CD14-positive monocyte (primary cell): Measurements from ENCODE around the gene CTBP2. TPM values are rescaled to one million over a fixed set of nuclear protein-coding genes. Genes with fewer than 3 reads are reported as not detected.

Experiments used
- DNase-seq, 3 donors: peaks; one replicate each; pipeline ENCODE4 v3.0.0-alpha.2; 2011 to 2022
- H2AFZ ChIP-seq: 2 replicates; pipeline ENCODE4 v1.6.0; 2012; ENCODE audit warnings: mild to moderate bottlenecking, low read depth, low read length, inconsistent platforms; ENCODE audit not compliant: insufficient read depth, poor library complexity, severe bottlenecking
- H3K27ac ChIP-seq, 2 donors: 1 replicate in 1 of 2; 2 replicates in 1 of 2; pipeline ENCODE4 v1.5.1; 2012 to 2013; ENCODE audit warnings: low read length in 2 of 2, control low read depth in 1 of 2, inconsistent platforms in 1 of 2, low read depth in 1 of 2, mild to moderate bottlenecking in 1 of 2
- H3K27me3 ChIP-seq, 2 donors: one replicate each; pipeline versions ENCODE4 v1.6.0 to v1.6.1; 2011 to 2013; ENCODE audit warnings: low read length in 2 of 2; ENCODE audit not compliant: control insufficient read depth in 2 of 2, insufficient read depth in 2 of 2
- H3K36me3 ChIP-seq, 2 donors: replicated peaks in 1 of 2; 1 replicate in 1 of 2; 2 replicates in 1 of 2; pipeline versions ENCODE4 v1.5.1 to v1.6.1; 2012 to 2013; ENCODE audit warnings: low read length in 2 of 2, control low read depth in 1 of 2, inconsistent platforms in 1 of 2, mild to moderate bottlenecking in 1 of 2; ENCODE audit not compliant: insufficient read depth in 2 of 2, control insufficient read depth in 1 of 2
- H3K4me1 ChIP-seq, 2 donors: 1 replicate in 1 of 2; 2 replicates in 1 of 2; pipeline versions ENCODE4 v1.5.1 to v1.6.1; 2012 to 2013; ENCODE audit warnings: low read length in 2 of 2, control low read depth in 1 of 2, inconsistent platforms in 1 of 2, mild to moderate bottlenecking in 1 of 2, moderate library complexity in 1 of 2; ENCODE audit not compliant: insufficient read depth in 2 of 2, control insufficient read depth in 1 of 2
- H3K4me2 ChIP-seq: replicated peaks from 2 replicates; pipeline ENCODE3; 2012; ENCODE audit warnings: low read length, moderate library complexity, mild to moderate bottlenecking; ENCODE audit not compliant: poor library complexity, severe bottlenecking; ENCODE audit errors: extremely low read depth
- H3K4me3 ChIP-seq, 3 experiments: fragments of 200-600 bp in 1 of 3; sonication (generic) in 1 of 3; replicated peaks in 1 of 3; 1 replicate in 2 of 3; 2 replicates in 1 of 3; pipeline ENCODE4 v1.5.1; 2011 to 2013; ENCODE audit warnings: low read length in 3 of 3, mild to moderate bottlenecking in 3 of 3, control low read depth in 2 of 3, low read depth in 2 of 3, inconsistent platforms in 1 of 3, moderate library complexity in 1 of 3
- H3K79me2 ChIP-seq: 2 replicates; pipeline ENCODE4 v1.6.0; 2012; ENCODE audit warnings: mild to moderate bottlenecking, control low read depth, inconsistent platforms, low read length, moderate library complexity; ENCODE audit not compliant: insufficient read depth
- H3K9ac ChIP-seq: 2 replicates; pipeline ENCODE4 v1.6.0; 2017; ENCODE audit warnings: low read length, mild to moderate bottlenecking; ENCODE audit not compliant: insufficient read depth, poor library complexity, severe bottlenecking
- H3K9me3 ChIP-seq, 2 donors: replicated peaks in 1 of 2; 1 replicate in 1 of 2; 2 replicates in 1 of 2; pipeline versions ENCODE4 v1.5.1 to v1.6.1; 2012 to 2013; ENCODE audit warnings: low read length in 2 of 2, control low read depth in 1 of 2; ENCODE audit not compliant: control insufficient read depth in 1 of 2, insufficient read depth in 1 of 2
- H4K20me1 ChIP-seq: 2 replicates; pipeline ENCODE4 v1.6.0; 2012; ENCODE audit warnings: mild to moderate bottlenecking, low read length, control low read depth, moderate library complexity; ENCODE audit not compliant: insufficient read depth
- H3K27ac Mint-ChIP-seq, 7 donors: one replicate each; pipeline ENCODE4 v1.8.0; 2020; ENCODE audit warnings: mild to moderate bottlenecking in 7 of 7, mixed read lengths in 7 of 7, moderate library complexity in 6 of 7, inconsistent platforms in 2 of 7
- H3K27me3 Mint-ChIP-seq, 3 donors: one replicate each; pipeline ENCODE4 v1.8.0; 2021 to 2022; ENCODE audit warnings: low read depth in 3 of 3, mild to moderate bottlenecking in 3 of 3, mixed read lengths in 3 of 3, moderate library complexity in 3 of 3, inconsistent platforms in 1 of 3
- H3K36me3 Mint-ChIP-seq, 2 donors: one replicate each; pipeline ENCODE4 v1.8.0; 2020; ENCODE audit warnings: mixed read lengths in 2 of 2, inconsistent platforms in 1 of 2, mild to moderate bottlenecking in 1 of 2
- H3K4me1 Mint-ChIP-seq: one replicate; pipeline ENCODE4 v1.8.0; 2020; ENCODE audit warnings: mild to moderate bottlenecking, mixed read lengths
- H3K4me3 Mint-ChIP-seq, 2 donors: one replicate each; pipeline ENCODE4 v1.8.0; 2020; ENCODE audit warnings: mild to moderate bottlenecking in 2 of 2, mixed read lengths in 2 of 2, moderate library complexity in 1 of 2
- H3K9me3 Mint-ChIP-seq, 7 donors: one replicate each; pipeline ENCODE4 v1.8.0; 2020 to 2022; ENCODE audit warnings: mixed read lengths in 7 of 7, mild to moderate bottlenecking in 6 of 7, moderate library complexity in 6 of 7, inconsistent platforms in 2 of 7
- WGBS: methylation state at CpG from one replicate; pipeline ENCODE4 v1.1.5; 2013; ENCODE audit warnings: missing lambda C conversion rate; ENCODE audit not compliant: insufficient coverage; 5-methylcytosine and 5-hydroxymethylcytosine counted together
- intact Hi-C, 2 donors: fragments of 100-400 bp; cut with micrococcal nuclease; formaldehyde crosslinking; loops; one replicate each; pipeline versions ENCODE4 v1.15.0 to v1.15.1; 2023
- polyA plus RNA-seq, 3 donors: library from polyadenylated mRNA; depleted of rRNA in 1 of 3; unstranded in 2 of 3; stranded (reverse) in 1 of 3; fragments of 300-500 nt in 2 of 3; fragments of >200 nt in 1 of 3; fragmentation: Illumina TruSeq in 2 of 3; gene quantifications; 1 replicate in 2 of 3; 2 replicates in 1 of 3; pipeline ENCODE4 v1.2.3, GENCODE V29; 2012 to 2021
- TF ChIP-seq, protein P1 (sequence below): fragments of 200-600 bp; IDR thresholded peaks from one replicate; pipeline ENCODE4 v1.8.0; 2022; ENCODE audit warnings: antibody characterized with exemption, mild to moderate bottlenecking

Gene CTBP2
- polyA plus RNA-seq, 3 donors, result 40.9 to 87.1 (median 41.1) TPM

DNA sequence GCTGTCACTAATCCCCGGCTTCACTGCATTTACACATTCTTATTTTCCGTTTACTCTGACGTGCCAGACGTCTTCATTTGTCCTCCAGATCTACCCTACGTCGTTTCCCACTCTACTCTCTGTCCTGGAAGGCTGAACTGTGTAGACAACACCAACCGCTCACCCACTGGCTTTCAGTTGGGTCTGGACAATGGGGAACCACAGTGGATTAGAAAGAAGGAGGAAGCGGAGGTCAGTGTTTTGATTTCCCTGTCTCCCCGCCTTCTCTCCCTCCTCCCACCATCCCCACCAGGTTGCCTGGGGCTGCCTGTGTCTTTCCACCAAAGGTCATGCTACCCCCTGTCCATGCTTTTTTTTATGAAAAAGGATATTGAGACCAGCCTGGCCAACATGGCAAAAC is 14.0 kb upstream of the CTBP2 start:
- H3K9me3 Mint-ChIP-seq, result peaks cover 0 to 4% (median 0%) of the 10 kb centered on the region in 7 donors
- Histone ChIP-seq H3K4me2 (no peak overlapping the region), H3K4me1 (no peaks in the 10 kb centered on the region), H2AFZ (no peak overlapping the region), H3K27ac (no peak overlapping the region), H3K27me3 (peaks cover 14 to 16% of the 10 kb centered on the region in 2 donors), H3K9ac (no peak overlapping the region), H3K4me3 (no peak overlapping the region), H3K79me2 (no peaks in the 10 kb centered on the region), H3K36me3 (no peaks in the 10 kb centered on the region), H3K9me3 (no peaks in the 10 kb centered on the region), H4K20me1 (no peaks in the 10 kb centered on the region)
- H3K36me3 Mint-ChIP-seq, result no peaks in the 10 kb centered on the region
- 45% methylated on average over 2 of the region's 9 CpGs for WGBS
- no peak for DNase-seq
- H3K4me3 Mint-ChIP-seq, result peak overlapping the region in 1 of 2 donors; percentile 36
- intact Hi-C loops, result no loop called here
- peaks cover 12 to 25% (median 16%) of the 10 kb centered on the region in 3 donors for H3K27me3 Mint-ChIP-seq
- TF ChIP-seq, protein P1, sequence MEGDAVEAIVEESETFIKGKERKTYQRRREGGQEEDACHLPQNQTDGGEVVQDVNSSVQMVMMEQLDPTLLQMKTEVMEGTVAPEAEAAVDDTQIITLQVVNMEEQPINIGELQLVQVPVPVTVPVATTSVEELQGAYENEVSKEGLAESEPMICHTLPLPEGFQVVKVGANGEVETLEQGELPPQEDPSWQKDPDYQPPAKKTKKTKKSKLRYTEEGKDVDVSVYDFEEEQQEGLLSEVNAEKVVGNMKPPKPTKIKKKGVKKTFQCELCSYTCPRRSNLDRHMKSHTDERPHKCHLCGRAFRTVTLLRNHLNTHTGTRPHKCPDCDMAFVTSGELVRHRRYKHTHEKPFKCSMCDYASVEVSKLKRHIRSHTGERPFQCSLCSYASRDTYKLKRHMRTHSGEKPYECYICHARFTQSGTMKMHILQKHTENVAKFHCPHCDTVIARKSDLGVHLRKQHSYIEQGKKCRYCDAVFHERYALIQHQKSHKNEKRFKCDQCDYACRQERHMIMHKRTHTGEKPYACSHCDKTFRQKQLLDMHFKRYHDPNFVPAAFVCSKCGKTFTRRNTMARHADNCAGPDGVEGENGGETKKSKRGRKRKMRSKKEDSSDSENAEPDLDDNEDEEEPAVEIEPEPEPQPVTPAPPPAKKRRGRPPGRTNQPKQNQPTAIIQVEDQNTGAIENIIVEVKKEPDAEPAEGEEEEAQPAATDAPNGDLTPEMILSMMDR, result no peak
- peak overlapping the region in 1 of 7 donors; percentile 39 for H3K27ac Mint-ChIP-seq
- peaks cover 9% of the 10 kb centered on the region for H3K4me1 Mint-ChIP-seq

DNA sequence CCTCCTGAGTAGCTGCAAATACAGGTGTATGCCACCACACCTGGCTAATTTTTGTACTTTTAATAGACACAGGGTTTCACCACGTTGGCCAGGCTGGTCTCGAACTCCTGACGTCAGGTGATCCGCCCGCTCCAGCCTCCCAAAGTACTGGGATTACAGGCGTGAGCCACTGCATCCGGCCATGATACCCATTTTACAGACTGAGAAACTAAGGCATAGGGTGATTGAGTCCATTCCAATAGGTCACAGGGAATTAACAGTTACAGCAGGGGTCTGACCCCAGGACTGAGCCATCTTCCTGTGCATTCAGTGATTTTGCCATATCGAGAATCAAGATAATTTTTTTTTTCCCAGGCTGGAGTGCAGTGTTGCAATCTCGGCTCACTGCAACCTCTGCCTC is 12.3 kb upstream of the CTBP2 start:
- Histone ChIP-seq H3K36me3 (no peaks in the 10 kb centered on the region), H3K27ac (no peak overlapping the region), H3K9ac (no peak overlapping the region), H3K9me3 (no peaks in the 10 kb centered on the region), H3K4me3 (no peak overlapping the region), H3K27me3 (peaks cover 14 to 16% of the 10 kb centered on the region in 2 donors), H4K20me1 (no peaks in the 10 kb centered on the region), H3K4me1 (no peaks in the 10 kb centered on the region), H3K4me2 (no peak overlapping the region), H2AFZ (no peak overlapping the region), H3K79me2 (no peaks in the 10 kb centered on the region)
- WGBS, result 97% methylated on average over 8 of the region's 9 CpGs
- TF ChIP-seq, protein P1, result no peak
- H3K27ac Mint-ChIP-seq, result no peak overlapping the region
- intact Hi-C loops, result no loop called here
- no peak for DNase-seq
- peaks cover 10 to 25% (median 20%) of the 10 kb centered on the region in 3 donors for H3K27me3 Mint-ChIP-seq
- no peak overlapping the region for H3K4me3 Mint-ChIP-seq
- H3K9me3 Mint-ChIP-seq, result no peaks in the 10 kb centered on the region
- H3K4me1 Mint-ChIP-seq, result peaks cover 9% of the 10 kb centered on the region
- no peaks in the 10 kb centered on the region for H3K36me3 Mint-ChIP-seq
